H1 (cell line): ENCODE data around the gene SCG2.

ENCODE experiments used
- ASH2L ChIP-seq: fragments of 200-600, 300-600 bp; sonication (generic); IDR thresholded peaks from one replicate; pipeline ENCODE4 v1.7.1; 2017; ENCODE audit warnings: low read length
- CBX5 ChIP-seq: fragments of 300-800, 300-1000 bp; sonication (generic); IDR thresholded peaks from 2 replicates; pipeline ENCODE4 v1.7.1; 2016; ENCODE audit warnings: antibody characterized with exemption, low read length, low read depth
- E2F6 ChIP-seq: IDR thresholded peaks from 2 replicates; pipeline ENCODE4 v1.6.1; 2012; ENCODE audit warnings: inconsistent platforms
- POLR2AphosphoS5 ChIP-seq: IDR thresholded peaks from 2 replicates; pipeline ENCODE4 v1.6.1; 2011; ENCODE audit warnings: low read depth, low read length
- SP1 ChIP-seq: IDR thresholded peaks from 2 replicates; pipeline ENCODE4 v1.6.1; 2011; ENCODE audit warnings: low read depth, low read length
- TCF12 ChIP-seq: IDR thresholded peaks from 2 replicates; pipeline ENCODE4 v1.6.1; 2011; ENCODE audit warnings: low read depth, mild to moderate bottlenecking, low read length

GRCh38 chr2:223566396-223566795 lies 35.8 kb downstream of the SCG2 start:
- TF ChIP-seq ASH2L (no peak), CBX5 (no peak), E2F6 (no peak), POLR2AphosphoS5 (no peak), SP1 (no peak), TCF12 (no peak)
